ENCODE measurements around the gene PARD6B.

Gene PARD6B

GRCh38 chr20:50704514-50704913 is 26.9 kb upstream of the PARD6B start:
- no peaks in the 10 kb centered on the region for H4K20me1 ChIP-seq (ENCODE audit: insufficient read depth)

GRCh38 chr20:50704971-50705370 is 26.4 kb upstream of the PARD6B start:
- H3K4me3 ChIP-seq (IDR thresholded peaks at IDR 0.05; ENCODE audit: insufficient read depth, low read depth, low read length): no peak overlapping the region
- H4K20me1 ChIP-seq (ENCODE audit: insufficient read depth): no peaks in the 10 kb centered on the region
- H2AFZ ChIP-seq (ENCODE audit: low read depth): no peak overlapping the region
- H3K4me2 ChIP-seq: no peak overlapping the region
- no peaks in the 10 kb centered on the region for H3K4me1 ChIP-seq (ENCODE audit: low read depth, poor library complexity, severe bottlenecking)
- no peaks in the 10 kb centered on the region for H3K79me2 ChIP-seq (ENCODE audit: insufficient read depth, low read depth)
- no peak for TF ChIP-seq CTCF (conservative IDR thresholded peaks at IDR 0.05; ENCODE audit: low read depth, low read length)
- H3K36me3 ChIP-seq (ENCODE audit: insufficient read depth): no peaks in the 10 kb centered on the region
- H3K9ac ChIP-seq: no peak overlapping the region
- no peaks in the 10 kb centered on the region for H3K27me3 ChIP-seq (ENCODE audit: insufficient read depth, low read depth)
- no peak overlapping the region for H3K27ac ChIP-seq

More at GRCh38 chr20:50704514-50704913, 26.9 kb upstream of the PARD6B start:
- Histone ChIP-seq H2AFZ (ENCODE audit: low read depth) (no peak overlapping the region), H3K4me2 (no peak overlapping the region), H3K79me2 (ENCODE audit: insufficient read depth, low read depth) (no peaks in the 10 kb centered on the region), H3K9ac (no peak overlapping the region), H3K4me1 (ENCODE audit: low read depth, poor library complexity, severe bottlenecking) (no peaks in the 10 kb centered on the region), H3K27ac (no peak overlapping the region), H3K27me3 (ENCODE audit: insufficient read depth, low read depth) (no peaks in the 10 kb centered on the region), H3K36me3 (ENCODE audit: insufficient read depth) (no peaks in the 10 kb centered on the region), H3K4me3 (IDR thresholded peaks at IDR 0.05; ENCODE audit: insufficient read depth, low read depth, low read length) (no peak overlapping the region)
- TF ChIP-seq CTCF (conservative IDR thresholded peaks at IDR 0.05; ENCODE audit: low read depth, low read length): no peak

DNA sequence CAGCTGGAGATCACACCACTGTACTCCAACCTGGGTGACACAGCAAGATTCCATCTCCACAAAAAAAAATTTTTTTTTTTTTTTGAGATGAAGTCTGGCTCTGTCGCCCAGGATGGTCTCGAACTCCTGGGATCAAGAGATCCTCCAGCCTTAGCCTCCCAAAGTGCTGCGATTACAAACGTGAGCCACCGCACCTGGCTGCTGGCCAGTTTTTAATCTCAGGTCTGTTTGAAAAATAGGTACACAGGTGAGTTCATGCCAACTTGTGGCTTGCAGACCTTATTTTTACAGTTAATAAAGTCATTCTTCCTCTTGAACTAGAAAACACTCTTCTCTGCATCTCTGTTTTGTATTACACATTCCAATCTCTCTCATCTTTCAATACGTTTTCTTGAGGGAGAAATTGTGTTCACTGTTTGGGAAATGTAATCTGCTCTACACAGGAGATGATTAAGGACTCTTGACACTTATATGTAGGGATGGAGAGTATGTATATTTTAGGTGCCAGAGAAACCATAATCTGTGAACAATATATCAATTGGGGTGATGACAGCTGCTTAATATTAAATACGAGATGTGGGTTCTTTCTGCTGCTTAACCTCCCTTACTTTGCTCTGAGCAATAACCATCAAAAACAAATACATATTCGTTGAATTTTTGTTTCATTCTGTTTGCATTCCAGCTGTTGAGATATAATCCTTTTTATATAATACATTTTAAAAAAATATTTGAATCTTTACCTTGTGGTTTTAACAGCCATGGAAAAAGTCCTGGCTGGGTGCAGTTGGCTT is 22.3 kb upstream of the PARD6B start:
- Histone ChIP-seq H3K9ac (no peak overlapping the region), H4K20me1 (ENCODE audit: insufficient read depth) (no peaks in the 10 kb centered on the region), H3K36me3 (ENCODE audit: insufficient read depth) (no peaks in the 10 kb centered on the region), H3K27me3 (ENCODE audit: insufficient read depth, low read depth) (no peaks in the 10 kb centered on the region), H3K4me3 (IDR thresholded peaks at IDR 0.05; ENCODE audit: insufficient read depth, low read depth, low read length) (no peak overlapping the region), H3K79me2 (ENCODE audit: insufficient read depth, low read depth) (no peaks in the 10 kb centered on the region), H3K27ac (no peak overlapping the region), H3K4me2 (no peak overlapping the region), H3K4me1 (ENCODE audit: low read depth, poor library complexity, severe bottlenecking) (no peaks in the 10 kb centered on the region), H2AFZ (ENCODE audit: low read depth) (no peak overlapping the region)
- no peak for TF ChIP-seq CTCF (conservative IDR thresholded peaks at IDR 0.05; ENCODE audit: low read depth, low read length)

DNA sequence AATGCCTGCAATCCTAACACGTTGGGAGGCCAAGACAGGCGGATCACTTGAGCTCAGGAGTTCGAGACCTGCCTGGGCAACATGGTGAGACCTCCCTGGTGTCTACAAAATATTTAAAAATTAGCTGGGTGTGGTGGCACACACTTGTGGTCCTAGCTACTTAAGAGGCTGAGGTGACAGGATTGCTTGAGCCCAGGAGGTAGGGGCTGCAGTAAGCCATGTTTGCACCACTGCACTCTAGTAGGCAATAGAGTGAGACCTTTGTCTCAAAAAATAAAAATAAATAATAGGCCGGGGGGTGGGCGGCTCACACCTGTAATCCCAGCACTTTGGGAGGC is 21.8 kb upstream of the PARD6B start:
- Histone ChIP-seq H3K27ac (no peak overlapping the region), H3K4me2 (no peak overlapping the region), H3K36me3 (ENCODE audit: insufficient read depth) (no peaks in the 10 kb centered on the region), H3K9ac (no peak overlapping the region), H2AFZ (ENCODE audit: low read depth) (no peak overlapping the region), H3K27me3 (ENCODE audit: insufficient read depth, low read depth) (no peaks in the 10 kb centered on the region), H3K4me1 (ENCODE audit: low read depth, poor library complexity, severe bottlenecking) (no peaks in the 10 kb centered on the region), H3K4me3 (IDR thresholded peaks at IDR 0.05; ENCODE audit: insufficient read depth, low read depth, low read length) (no peak overlapping the region), H4K20me1 (ENCODE audit: insufficient read depth) (no peaks in the 10 kb centered on the region), H3K79me2 (ENCODE audit: insufficient read depth, low read depth) (no peaks in the 10 kb centered on the region)
- no peak for TF ChIP-seq CTCF (conservative IDR thresholded peaks at IDR 0.05; ENCODE audit: low read depth, low read length)

Measured in KMS-11 (cell line).